Activated T-cell treated with anti-CD3 and anti-CD28 coated beads for 48 hours (primary cell): ENCODE measurements around the gene FMR1NB.

Source experiments
- DNase-seq: peaks from one replicate; pipeline ENCODE4 v3.0.0-alpha.2; 2020; ENCODE audit warnings: low read depth

Gene FMR1NB, protein sequence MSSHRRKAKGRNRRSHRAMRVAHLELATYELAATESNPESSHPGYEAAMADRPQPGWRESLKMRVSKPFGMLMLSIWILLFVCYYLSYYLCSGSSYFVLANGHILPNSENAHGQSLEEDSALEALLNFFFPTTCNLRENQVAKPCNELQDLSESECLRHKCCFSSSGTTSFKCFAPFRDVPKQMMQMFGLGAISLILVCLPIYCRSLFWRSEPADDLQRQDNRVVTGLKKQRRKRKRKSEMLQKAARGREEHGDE

DNA sequence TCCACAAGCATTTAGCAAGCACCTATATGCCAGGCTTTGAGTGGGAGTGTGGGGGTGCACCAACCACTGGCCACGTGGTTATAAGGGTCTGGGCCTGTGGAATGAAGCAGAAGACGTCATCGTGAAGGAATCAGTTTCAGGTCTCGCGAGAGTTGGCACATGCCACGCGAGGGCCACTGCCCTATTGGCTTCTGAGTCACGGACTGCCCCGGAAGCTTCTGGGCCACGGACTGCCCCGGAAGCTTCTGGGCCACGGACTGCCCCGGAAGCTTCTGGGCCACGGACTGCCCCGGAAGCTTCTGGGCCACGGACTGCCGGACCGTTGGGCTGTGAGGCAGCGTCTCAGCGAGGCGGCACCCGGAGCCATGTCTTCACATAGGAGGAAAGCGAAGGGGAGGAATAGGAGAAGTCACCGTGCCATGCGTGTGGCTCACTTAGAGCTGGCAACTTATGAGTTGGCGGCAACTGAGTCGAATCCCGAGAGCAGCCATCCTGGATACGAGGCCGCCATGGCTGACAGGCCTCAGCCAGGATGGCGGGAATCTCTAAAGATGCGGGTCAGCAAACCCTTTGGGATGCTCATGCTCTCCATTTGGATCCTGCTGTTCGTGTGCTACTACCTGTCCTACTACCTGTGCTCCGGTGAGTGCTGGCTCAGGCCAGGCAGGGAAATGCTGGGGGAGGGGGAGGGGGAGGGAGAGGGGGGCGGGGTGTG lies at the start of gene FMR1NB:
FMR1NB (plus strand) TSS at position 300 of the 715 bp plus-strand sequence; CDS start at position 366, 66 bp downstream.
- DNase-seq, result no peak

- no peak for DNase-seq
Observed at GRCh38 chrX:147933815-147934214, 47.3 kb upstream of the FMR1NB start.

DNA sequence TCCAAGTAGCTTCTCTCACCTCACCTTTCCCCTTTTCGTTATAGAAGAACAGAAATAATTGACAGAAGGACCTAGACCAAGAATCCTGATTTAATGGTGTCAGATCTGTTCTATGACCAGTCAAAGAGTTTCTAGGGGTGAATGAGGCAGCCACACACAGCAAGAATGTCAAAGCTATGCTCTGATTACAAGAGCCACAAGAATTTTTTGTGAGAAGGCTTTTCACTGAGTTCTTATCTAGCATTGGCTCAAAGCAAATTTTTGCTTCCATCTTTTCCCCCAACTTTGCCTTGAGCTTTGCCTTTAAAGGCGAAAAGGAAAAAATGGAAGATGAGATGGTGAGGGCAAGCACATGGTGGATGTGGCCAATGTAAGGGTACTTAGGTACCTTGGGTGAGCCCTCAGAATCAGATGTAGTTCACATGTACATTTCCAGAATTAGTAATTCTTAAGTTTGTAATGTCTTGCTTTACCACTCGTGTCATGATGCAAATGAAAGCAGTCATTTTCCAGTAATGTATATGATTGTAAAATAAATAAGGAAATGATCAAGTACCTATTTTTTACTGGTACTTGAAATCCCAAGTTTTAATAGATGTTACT lies 45.9 kb upstream of the FMR1NB start:
- no peak for DNase-seq

- DNase-seq, result no peak
Observed at GRCh38 chrX:147945286-147945685, 35.9 kb upstream of the FMR1NB start.

DNA sequence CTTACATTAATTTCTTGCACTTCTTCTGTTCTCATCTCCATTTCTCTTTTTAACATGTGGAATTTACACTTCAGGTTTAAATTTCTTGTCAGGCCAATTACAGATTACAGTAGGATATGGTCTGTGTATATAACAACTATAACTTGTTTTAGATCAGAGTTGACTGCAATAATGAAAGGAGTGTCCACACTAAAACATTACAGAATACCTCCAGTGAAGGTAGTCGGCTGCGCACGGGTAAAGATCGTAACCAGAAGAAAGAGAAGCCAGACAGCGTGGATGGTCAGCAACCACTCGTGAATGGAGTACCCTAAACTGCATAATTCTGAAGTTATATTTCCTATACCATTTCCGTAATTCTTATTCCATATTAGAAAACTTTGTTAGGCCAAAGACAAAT lies 32.6 kb upstream of the FMR1NB start:
- DNase-seq, result no peak

DNA sequence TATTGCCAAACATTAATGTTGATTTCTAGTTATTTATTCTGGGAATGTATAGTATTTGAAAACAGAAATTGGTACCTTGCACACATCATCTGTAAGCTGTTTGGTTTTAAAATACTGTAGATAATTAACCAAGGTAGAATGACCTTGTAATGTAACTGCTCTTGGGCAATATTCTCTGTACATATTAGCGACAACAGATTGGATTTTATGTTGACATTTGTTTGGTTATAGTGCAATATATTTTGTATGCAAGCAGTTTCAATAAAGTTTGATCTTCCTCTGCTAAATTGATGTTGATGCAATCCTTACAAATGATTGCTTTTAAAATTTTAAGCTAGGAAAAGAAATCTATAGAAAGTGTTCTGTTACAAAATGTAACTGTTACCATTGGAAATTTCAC lies 30.8 kb upstream of the FMR1NB start:
- no peak for DNase-seq

GRCh38 chrX:147953976-147954375 lies 27.2 kb upstream of the FMR1NB start:
- no peak for DNase-seq

DNA sequence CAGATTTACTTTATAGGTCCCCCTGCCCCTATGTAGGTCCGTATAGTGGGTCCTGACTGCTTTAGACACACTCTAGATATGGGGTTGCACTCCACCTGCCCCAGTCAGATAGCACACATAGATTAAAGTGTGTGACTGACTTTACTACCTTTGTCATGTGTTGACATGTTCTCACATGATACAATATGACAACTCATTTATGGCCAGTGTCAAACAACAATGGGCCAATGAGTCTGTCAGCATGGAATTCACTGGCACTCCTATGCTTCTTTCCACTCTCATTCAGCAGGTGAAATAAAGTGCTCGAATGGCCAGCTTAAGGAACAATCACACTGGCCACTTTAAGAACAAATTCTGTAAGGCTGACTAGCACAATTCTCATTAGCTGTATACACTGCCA lies 23.8 kb upstream of the FMR1NB start:
- no peak for DNase-seq

GRCh38 chrX:147958291-147958690 lies 22.8 kb upstream of the FMR1NB start:
- no peak for DNase-seq

- DNase-seq, result no peak
Observed at GRCh38 chrX:147960722-147961121, 20.4 kb upstream of the FMR1NB start.

DNA sequence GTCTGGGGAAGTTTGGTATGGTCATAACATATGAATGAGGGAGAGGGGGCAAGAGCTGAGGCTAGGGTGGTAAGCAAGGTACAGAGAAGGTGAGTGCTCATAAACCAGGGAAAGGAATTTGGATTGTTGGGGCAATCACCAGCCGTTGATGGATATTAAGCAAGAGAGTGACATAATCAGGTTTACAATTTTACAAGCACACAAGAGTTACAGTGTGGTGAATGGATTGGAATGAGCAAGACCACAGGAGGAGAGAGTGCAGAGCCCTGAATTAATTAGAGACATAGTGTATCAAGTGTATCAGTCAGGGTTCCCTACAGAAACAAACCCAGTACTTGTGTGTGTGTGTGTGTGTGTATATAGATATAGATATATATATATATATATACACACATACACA lies 18.7 kb upstream of the FMR1NB start:
- no peak for DNase-seq

DNA sequence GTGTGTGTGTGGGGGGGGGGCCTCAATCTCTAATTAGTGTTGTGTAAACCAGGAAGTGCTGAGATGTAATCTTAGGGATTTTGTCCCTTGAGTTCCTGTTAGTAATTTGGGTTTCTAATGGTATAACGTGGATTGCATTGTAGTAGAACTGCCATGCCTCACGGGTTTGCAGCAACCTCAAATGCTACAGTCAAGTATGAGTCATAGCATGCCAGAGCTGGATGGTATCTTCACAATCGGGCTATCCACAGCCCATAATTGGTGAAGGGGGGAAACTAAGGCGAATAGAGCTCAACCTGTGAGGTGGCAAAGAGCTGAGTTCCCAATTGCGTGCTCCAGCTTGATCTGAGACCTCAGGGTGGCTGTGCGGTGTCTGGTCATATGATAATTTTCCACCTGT lies 2.2 kb upstream of the FMR1NB start:
- no peak for DNase-seq

DNA sequence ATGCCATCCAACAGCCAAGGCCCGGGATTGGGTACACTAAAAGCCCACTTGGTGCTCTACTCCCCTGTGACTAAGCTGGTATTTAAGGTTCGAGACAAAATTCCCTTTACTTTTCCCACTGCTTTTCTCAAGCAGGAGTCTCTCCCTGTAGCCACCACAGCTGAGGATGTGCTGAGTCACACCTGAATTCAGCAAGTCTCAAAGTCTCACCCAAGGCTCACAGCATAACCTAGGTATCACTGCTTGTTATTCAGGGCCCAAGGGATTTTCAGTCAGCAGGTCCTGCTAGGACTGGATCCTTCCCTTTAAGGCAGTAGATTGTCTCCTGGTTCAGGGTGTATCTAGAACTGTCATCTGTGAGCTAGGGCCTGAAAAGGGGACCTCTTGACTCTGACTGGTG lies 39.2 kb downstream of the FMR1NB start:
- DNase-seq, result no peak

DNA sequence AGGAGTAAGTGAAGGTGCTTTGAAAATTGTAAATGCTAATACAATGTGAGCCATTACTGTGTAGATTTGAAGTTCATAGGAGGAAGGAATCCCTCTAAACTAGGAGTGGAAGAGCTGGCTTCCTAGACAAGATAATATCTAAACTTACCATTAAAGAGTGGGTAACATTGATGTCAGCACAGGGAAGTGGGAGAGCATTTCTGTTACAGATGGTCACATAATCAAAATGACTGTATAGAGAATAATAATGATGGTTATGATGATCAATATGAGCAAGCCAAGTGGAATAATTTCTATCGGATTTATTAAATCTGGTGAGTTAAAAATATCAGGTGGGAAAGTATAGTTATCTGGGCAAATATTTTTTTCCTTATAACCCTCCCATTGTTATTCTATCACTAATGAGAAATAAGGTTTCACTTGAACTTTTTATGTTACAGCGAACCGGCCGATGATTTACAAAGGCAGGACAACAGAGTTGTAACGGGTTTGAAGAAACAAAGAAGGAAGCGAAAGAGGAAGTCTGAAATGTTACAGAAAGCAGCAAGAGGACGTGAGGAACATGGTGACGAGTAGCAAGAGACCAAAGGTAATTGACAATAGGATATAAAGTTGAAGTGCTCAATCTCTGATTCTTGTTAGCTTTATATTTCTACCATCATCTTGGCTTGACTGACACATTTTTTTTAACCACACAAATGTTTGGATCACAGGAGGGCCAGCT lies 43.5 kb downstream of the FMR1NB start:
- no peak for DNase-seq

GRCh38 chrX:148035380-148035779 lies 54.2 kb downstream of the FMR1NB start:
- DNase-seq, result no peak

DNA sequence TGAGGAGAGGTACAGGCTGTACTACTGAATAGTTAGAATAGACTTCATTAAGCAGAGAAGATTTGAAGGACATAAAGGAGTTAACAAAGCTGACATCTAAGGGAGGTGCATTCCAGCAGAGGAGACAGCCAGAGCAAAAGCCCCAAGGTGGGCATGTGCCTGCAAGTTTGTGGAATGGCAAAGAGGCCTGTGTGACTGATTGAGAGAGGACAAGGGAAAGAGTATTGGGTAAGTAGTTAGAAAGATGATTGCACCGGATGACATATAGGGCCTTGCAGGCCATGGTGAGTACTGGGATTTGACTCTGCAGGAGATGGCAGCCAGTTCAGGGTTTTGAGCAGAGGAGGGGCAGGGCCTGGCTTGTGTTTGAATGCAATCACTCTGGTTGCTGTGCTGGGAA lies 55.9 kb downstream of the FMR1NB start:
- DNase-seq, result no peak

GRCh38 chrX:148043271-148043855 lies 62.2 kb downstream of the FMR1NB start:
- no peak for DNase-seq

DNA sequence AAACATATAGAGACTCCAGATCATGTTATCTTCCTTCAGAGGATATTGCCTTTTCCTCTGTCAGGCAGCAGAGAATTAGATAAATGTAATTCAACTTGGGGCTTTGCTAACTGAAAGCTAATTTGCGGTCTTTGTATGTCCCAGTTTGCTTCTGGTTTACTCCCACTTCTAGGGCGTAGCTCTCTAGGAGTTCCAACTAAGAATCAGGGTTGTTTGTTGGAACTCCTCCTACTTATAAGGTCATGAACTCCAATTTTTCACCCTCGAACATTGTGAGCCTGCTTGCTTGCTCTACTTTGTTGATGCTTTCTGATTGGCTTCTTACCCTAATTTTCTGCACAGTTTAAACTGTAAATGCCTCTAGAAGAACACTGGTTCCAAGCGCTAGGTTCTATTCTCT lies 66.1 kb downstream of the FMR1NB start:
- no peak for DNase-seq

GRCh38 chrX:148049441-148049840 lies 68.3 kb downstream of the FMR1NB start:
- no peak for DNase-seq

DNA sequence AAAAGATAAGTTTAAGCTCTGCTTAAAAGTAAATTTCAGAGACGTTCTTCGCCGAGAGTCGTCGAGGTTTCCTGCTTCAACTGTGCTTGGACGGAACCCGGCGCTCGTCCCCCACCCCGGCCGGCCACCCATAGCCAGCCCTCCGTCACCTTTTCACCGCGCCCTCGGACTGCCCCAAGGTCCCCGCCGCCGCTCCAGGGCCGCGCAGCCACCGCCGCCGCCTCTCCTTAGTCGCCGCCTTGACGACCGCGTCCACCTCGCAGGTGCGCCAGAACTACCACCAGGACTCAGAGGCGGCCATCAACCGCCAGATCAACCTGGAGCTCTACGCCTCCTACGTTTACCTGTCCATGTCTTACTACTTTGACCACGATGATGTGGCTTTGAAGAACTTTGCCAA lies 70.8 kb downstream of the FMR1NB start:
- DNase-seq, result no peak

- no peak for DNase-seq
Observed at GRCh38 chrX:148067285-148067684, 86.1 kb downstream of the FMR1NB start.

DNA sequence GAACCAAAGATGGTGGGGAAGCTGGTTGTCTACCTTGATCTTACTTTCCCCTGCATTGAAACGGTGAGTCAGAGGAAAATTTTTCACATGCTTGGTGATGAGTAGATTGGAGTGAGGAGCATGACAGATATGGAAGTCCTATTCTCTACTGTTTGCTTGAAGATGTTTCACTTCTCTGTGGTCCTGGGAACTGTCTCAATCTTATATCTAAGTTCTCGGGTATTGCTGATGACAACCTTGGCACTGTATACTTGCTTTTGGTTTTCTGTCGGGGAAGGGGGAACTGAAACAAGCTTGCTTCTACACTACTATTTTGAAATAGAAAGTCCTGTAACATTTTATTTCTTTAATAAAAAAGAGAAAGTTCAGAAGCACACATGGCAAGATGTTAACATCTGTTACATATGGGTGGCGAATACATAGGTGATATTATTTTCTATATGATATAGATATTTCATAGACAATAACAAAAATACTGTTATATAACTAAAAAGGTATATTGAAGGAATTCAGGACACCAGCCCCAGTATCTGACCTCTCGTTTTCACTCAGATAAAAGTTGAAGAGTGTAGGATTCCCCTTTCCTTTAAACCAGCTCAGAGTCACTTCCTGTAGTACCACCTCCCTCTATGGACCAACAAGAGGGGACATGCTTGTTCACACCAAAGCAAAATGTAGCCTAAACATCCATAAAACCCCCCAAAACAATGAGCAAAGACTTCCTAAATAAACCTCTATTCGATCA lies 88.8 kb downstream of the FMR1NB start:
- no peak for DNase-seq
